ENCODE results near the gene EZH2.

The EZH2 gene

DNA sequence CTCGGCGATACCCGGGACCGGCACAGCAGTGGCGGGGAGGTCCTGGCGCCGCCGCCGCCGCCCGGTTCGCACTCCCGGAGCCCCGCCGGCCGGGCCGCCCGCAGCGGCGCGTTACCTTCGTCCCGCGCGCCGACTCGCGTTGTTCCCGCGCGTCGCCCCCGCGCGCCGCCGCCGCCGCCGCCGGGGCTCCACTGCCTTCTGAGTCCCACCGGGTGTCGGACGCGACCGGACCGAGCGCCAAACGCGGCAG, at the start of gene EZH2:
Gene EZH2, minus strand, starts transcription at position 243 of the 250 bp plus-strand sequence. CDS start 36,993 bp downstream, outside the sequence.
- no peak for DNase-seq

DNA sequence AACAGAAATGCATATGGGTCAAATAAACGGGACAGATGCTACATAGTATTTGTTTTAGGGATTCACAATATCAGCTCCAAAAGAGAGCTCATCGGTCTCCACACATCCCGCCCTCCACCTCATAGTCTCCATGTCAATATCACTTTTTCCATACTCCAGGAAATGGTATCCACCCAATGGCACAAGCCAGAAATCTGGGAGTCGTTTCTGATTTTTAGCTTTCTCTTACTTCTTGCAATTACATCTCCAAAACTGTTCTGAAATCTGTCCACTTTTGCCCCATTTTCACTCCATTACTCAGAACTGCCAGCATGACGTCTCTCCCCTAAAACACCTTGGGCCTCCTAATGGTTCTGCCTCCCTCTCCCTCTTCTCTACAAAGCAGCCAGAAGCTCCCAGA, 47.4 kb upstream of the EZH2 start:
- no peak for DNase-seq

DNA sequence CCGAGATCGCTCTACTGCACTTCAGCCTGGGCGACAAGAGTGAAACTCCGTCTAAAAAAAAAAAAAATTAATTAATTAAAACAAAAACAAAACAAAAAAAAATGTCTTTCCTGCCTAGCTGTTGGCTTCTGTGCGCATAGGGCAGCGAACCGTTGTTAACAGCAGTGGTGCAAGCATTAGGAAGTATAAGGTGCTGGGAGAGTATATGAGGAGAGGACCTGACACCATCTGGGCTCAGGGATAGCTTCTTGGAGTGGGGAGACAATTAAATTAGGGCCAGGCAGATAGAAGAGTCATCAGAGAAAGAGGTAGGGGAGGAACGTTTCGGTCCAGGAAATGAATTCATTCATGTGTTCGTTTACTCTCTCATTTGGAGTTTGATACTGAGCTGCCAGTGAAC, 46.2 kb upstream of the EZH2 start:
- no peak for DNase-seq

DNA sequence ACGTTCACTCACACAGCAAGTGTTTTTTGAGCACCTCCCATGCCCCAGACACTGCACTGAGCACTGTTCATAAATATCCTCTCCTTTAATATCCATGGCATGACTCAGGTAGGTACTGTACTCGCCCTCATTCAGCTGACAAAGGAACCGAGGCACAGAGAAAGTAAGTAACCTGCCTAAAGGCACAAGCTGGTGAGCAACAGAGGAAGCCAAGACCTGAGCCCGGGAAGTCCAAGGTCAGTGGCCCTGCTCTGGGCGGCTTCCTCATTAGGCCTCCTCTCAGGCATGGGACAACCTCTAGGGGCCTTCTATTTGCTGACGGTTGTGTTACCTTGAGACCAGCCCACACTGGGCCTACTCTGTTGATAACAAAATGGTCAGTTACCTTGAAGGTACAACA, 45.1 kb upstream of the EZH2 start:
- no peak for DNase-seq

DNA sequence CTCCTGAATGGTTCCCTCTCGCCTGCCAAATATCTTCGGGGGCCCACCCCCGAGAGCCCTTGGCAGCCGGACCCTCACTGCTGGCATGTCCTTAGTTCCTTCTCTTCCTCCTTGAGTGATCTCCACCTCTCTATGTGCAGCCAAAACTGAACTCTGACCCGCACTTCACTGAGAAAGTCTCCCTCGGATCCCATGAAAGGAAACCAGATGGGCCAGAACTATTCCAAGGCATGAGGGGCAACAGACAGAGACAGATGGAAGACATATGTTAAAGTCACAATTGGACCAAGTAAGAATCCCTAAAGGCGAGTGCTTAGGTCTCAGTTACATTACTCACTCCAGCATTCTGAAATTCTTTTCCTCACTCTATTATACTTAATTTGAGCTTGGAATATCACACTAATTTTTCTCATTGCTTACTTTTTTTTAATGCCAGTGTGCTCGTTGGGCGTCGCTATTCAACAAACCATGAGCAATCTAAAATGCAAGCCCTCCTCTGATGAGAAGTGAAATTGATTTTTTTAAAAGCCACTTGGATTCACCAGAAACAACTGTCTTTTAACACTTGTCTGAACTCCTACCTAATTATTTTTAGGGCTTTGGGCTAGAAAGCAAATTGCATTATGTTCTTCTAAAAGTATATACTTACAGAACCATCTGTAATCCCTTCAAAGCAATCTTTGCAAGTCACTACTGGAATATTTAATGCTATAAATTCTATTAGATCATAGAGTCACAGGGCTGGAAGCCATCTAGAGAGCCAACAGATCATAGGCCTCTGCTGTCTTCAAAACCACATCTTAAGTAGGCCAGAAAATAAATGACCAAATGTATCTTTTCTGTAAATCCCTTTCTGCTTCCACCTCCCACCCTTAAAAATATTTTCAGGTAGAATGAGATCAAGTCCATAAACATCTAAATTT, 43.3 kb upstream of the EZH2 start:
- peak; percentile 71 for DNase-seq

DNA sequence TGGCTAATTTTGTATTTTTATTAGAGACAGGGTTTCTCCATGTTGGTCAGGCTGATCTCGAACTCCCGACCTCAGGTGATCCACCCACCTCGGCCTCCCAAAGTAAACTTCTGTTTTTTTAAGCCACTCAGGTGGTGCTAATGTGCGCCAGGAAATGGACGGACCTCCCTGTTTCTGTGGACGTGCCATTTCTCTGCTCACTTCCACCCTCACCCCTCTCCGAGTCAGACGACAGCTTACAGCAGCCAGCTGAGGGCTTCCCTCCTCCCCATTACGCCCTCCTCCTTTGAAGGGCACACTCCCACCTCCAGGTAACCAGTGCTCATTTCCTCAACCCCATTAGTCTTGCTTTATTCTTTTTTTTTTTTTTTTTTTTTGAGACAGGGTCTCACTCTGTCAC, 41.7 kb upstream of the EZH2 start:
- DNase-seq, result no peak

DNA sequence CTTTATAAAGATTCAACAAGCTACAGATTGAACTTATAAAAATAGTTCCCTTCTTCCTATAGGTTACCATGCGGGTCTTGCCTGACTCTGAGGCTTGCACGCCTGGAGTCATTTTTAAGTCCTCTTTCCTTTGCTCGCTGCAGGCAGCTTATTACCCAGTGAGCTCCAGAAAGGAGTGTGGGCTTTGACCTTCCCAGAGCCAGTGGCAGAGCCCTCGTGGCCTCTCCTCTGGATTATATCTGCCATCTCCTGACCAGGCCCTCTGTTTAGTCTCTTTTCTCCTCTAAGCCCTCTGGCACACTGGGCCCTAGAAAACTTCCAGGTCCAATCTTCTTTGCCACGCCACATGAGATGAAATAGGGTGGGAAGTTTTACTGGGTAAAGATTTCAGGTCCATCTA, 39.9 kb upstream of the EZH2 start:
- no peak for DNase-seq

DNA sequence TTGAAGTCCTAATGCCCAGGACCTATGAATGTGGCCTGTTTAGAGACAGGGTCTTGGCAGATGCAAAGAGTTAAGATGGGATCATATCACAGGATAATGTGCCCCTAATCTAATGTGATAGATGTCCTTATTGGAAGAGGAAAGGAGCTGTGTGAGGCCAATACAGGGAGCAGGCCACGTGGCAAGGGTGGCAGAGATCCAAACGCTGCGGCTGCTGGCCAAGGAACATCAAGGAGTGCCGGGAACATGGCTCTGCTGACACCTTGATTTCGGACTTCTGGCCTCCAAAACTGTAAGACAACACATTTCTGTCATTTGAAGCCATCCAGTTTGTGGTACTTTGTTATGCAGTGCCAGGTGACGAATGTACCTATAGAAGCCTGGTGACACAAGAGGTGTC, 37.7 kb upstream of the EZH2 start:
- DNase-seq, result no peak

DNA sequence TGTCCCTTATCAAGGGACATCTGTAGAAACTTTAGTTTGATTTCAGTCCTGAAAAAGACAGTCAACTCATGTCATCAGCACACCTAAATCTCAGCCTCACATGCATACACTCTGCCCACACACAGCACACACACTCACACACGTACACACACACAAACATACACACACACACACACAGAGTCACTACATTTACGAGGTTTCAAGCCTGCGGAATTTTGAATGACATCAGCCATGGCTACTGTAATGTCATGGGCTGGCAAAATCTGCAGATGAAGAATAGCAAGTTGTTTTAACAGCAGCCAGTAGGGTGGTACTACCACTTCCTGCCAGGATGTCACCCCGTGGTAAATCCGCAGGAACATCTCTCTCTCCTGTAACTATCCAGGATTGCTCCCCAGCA, 37.1 kb upstream of the EZH2 start:
- no peak for DNase-seq

DNA sequence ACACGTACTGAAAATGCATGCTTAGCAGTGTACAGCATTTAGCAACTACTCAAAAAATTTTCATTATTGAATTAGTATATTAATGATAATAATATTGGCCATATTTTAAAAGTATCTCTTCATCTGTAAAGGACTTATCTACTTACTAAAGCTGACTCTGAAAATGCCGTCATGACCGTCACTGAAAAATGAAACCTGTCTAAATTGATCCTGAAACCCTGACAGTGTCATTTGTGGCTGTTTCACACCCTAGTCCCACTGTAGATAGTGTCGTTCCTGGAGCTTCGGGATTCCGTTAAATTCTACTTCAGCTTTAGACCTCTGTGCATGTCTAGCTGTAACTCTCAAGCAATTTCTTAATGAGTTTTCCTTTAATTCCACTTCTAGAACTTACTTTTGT, 35.8 kb upstream of the EZH2 start:
- no peak for DNase-seq

DNA sequence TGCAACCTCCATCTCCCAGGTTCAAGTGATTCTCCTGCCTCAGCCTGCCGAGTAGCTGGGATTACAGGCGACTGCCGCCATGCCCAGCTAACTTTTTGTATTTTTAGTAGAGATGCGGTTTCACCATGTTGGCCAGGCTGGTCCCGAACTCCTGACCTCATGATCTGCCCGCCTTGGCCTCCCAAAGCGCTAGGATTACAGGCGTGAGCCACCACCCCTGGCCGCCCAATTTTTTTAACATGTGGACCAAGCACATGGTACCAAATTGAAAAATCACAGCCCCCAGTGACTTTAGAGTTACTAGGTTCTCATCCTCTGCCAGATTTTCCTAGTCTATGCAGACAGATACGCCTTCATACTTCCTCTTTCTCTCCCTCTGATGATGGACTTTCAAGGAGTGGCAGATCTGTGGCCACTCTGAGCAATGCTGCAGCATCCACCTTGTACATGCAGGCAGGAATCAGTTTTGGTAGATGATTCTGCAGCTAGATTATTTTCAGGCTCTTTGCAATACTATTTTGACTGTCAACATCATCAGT, 34.0 kb upstream of the EZH2 start:
- DNase-seq, result no peak

DNA sequence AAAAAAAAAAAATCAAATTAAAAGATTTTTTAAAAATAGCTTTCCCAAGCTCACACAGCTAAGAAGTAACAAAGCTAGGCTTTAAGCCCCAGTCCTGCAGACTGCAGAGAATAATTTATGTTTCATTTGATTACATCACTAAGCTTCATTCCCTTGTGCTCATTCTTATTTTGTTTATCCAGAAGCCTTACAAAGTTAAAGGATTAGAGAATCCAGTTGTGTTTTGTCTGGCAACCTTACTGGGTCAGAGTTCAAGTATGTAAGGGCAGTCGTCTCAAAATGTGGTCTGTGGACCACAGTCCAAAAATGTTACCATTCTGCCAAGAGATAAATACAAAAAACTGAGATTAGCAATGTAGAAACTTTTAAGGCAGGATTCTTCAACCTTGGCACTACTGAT, 32.1 kb upstream of the EZH2 start:
- DNase-seq, result no peak

DNA sequence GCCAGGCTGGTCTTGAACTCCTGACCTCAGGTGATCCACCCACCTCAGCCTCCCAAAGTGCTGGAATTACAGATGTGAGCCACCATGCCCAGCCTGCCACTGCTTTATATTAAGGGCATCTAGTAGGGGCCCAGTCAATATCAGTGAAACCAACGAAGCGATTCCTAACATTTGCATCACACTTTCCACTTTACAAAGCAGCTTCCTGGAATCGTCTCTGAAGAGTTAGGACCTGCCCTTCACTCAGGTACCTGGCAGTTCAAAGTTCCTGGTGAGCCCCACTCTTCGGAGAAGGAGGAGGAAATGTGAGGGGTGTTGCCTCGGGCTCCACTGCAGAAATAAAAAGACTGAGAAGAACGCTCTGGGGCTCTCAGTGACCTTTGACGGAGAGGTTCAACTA, 31.1 kb upstream of the EZH2 start:
- DNase-seq, result no peak

DNA sequence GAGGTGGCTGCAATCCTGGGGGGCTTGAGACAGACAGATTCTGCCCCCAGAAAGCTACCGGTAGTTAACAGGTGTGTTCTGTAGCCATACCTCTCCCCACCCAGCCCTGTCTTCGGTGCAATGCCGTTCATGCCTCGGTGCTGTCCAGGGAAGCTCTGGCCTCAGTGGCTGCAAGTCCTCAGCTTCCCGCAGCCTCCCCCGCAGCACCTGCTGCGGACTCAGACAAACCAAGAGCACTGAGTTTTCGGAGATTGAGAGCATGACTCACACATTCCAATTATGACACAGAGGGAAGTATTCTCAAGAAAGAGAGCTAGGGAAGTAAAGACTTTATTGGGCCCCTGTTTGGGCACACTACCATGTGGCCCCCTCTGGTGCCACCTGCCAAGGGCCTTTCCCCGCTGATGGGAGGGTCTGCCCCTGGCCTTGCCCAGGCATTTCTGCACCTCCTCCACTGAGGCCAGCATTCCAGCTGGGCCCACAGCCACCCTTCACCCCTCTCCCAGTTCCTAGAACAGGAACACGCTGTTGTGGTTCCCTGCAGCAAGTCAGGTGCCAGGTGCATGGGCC, 30.2 kb upstream of the EZH2 start:
- no peak for DNase-seq

DNA sequence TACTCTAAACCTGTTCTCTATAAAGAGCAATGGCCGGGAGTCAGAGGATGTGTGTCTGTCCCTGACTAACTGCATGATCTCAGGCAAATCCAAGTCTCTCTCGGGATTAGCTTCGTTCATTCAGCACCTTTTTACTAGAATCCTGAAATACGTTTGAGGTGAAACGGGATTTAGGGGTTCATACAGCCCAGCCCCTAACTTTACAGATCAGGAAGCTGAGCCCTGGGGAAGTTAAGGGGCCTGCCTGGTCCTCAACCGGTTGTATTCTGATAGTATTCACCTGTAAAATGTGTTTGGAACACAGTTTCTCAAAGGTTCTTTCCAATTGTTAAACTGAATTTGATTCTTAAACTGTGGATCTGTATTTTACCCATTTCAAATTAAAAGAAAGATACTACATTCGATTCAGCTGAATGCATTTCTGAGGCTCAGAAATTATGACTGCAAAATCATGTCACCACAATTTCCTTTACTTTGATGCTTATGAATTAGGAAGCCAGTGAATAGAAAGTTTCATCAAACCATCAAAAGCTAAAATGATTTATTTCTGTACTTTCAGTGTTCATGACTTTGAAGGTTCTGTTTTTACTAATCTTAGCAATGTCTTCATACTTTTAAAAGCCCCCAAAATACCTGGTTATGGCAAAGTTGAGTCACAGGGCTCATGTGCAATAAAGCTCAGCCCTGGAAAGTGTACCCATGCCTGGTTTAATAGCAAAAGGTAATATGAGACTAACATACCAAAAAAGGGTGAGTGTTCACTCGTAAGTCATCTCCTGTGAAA, 28.9 kb upstream of the EZH2 start:
- DNase-seq, result no peak

DNA sequence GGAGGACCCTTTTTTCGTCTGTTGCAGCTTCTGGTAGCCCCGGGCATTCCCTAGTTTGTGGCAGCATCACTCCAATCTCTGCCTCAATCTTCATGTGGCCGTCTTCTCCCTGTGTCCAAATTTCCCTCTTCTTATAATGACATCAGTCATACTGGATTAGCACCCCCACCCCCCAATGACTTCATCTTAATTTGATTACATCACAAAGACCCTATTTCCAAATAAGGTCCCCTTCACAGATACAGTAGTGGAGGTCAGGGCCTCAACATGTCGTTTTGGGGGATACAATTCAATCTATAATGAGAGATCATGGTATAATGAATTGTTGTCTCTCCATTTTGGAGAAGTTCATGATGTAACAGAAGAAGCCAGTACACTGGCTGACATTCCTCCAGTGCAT, 28.1 kb upstream of the EZH2 start:
- DNase-seq, result no peak

DNA sequence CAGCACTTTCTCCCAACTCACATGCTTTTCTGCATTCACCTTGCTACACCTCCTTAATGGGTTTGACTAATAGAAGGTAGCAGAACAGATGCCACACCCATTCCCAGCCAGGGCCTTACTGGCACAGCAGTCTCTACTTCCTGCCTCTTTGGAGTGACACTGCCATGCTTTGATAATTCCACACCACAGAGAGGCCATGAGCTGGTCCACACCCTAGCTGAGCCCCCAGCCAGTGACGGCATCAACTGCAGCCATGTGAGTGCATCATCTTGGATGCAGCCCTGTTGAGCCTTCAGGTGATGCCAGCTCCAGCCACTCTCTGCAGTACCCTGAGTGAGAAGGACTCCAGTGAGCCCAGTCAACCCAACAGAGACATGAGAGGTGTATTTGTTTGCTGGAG, 27.5 kb upstream of the EZH2 start:
- no peak for DNase-seq

DNA sequence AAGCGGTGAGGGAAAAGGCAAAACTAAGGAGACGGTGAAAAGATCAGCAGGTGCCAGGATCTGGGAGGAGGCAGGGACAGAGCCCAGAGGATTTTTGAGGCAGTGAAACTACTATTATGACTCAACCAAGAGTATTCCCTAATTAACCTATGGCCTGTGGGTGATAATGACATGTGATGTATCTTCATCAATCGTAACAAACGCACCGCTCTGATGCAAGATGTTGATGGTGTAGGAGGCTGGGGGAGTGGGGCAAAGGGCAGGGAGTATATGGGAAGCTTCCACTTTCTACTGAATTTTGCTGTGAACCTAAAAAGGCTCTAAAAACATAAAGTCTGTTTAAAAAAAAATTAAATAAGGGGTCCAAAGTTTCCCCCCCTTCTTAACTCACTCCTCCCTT, 25.5 kb upstream of the EZH2 start:
- no peak for DNase-seq

DNA sequence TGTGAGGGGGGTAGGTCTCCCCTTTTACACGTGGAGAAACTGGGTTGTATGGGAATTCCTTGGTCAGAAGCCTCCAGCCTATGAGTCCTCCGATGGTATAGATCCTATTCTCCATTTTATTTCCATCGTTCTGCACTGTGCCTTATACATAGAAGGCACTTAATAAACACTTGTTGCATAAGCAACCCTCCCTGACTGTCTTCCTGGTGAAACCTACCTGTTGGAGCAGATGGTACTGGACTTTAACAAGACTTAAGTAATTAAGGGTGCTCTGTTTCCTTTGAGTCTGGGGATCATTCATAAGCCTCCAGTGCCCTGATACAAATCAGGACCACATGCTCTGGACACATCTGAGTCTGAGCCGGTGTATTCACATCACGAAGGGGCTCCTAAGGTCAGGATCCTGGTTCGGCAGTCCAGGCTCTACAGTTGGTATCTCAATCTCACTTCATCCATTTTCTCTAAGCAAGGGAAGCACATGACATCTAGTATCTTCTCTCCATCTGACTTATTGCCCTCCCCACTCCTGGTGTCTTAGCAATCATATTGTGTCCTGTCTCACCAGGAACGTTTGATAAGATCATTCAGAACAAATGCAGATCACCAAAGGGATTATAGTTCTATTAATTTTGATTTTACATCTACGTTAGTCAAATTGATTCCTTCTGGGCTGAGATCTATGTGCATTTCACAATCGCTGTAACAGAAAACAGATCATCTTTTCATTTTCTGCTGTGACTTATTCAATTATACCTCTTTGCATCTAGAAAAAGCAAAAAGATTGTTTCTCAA, 22.8 kb upstream of the EZH2 start:
- DNase-seq, result peak; percentile 15

DNA sequence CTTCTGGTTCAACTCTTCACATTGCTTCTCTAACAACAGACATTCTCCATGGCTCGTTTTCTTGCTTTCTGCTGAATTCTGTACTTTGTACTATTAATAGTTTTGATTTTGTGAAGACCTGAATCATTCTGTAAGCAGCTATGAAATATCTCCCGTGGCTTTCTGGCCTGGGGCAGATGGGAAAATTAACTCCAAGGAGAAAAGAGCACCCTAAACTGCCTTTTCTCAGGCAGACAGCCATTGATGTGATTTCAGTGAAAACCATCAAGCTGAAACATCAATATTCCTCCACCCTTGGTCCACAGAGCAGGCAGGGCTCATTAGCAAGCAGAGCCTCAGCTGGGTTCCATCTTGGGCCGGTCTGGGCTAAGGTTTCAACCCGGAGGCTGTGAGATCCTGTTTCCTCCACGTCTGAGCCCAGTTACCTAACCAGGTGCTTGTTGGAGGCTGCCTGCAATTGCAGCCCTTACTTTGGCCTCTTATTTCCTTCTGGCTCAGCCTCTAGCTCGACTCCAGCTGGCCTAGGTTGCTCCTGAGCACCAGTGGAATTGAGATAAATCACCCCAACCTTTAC, 21.1 kb upstream of the EZH2 start:
- DNase-seq, result no peak

DNA sequence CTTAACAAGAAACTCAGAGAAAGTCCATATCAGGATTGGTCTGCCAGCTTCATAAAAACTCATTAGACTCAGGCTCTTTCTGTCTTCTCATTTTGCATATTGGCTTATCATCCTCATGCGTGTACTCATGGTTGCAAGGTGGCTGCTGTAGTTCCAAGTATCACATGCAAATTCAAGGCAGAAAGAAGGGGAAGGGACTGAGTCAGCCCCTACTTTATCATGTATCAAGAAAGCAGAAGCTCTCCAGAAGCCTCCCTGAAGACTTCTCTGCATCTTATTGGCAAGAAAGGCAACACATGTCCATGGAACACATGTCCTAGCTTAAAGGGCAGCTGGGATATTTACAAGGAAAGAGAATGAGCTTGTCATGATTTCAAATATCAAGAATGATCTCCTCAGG, 19.4 kb upstream of the EZH2 start:
- DNase-seq, result no peak

DNA sequence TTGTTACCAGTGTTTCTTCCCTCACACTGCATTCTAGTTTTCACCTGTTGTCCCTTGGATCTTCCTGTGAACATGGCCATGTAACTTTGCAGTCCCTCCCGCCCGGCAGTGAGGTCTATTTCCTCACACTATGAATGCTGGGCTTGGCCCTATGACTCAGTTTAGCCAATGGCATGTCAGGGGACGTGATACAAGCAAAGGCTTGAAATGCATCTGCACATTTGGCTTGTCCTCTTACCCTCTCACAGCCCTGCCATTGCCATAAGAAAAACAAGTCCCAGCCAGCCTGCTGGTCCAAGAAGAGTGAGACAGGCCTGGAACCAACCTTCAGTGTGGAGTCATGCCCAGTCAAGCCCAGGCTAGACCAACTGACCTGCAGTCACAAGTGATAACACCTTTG, 17.1 kb upstream of the EZH2 start:
- DNase-seq, result no peak
